HG03457 (cell line): ENCODE data around the gene CHST9.
"Not testable (repeated sequence)": the region's sequence is repeated elsewhere in the genome, so short reads cannot be mapped to it uniquely, and the experiment has no call there.

Experiments used
- ATAC-seq: cut with Tn5 transposase; IDR thresholded peaks from one replicate; pipeline ENCODE4 v1.9.1; 2021; ENCODE audit warnings: moderate number of reproducible peaks; ENCODE audit not compliant: unreplicated experiment

CHST9 gene

GRCh38 chr18:27185025-27185763 is at the start of gene CHST9:
Gene CHST9 (minus strand): TSS chr18:27185308. CDS start chr18:27142809, 42,499 bp downstream.
- no peak for ATAC-seq

GRCh38 chr18:27232355-27232754 is 47.2 kb upstream of the CHST9 start:
- not testable (repeated sequence) for ATAC-seq

- ATAC-seq = not testable (repeated sequence)
These were observed 46.6 kb upstream of the CHST9 start for GRCh38 chr18:27231671-27232070.

- ATAC-seq = not testable (repeated sequence)
These were observed 46.1 kb upstream of the CHST9 start for GRCh38 chr18:27231221-27231620.

- ATAC-seq = no peak
These were observed 42.6 kb upstream of the CHST9 start for GRCh38 chr18:27227721-27228120.

- ATAC-seq = no peak
These were observed 41.5 kb upstream of the CHST9 start for GRCh38 chr18:27226556-27227075.

- no peak for ATAC-seq
These were observed 40.9 kb upstream of the CHST9 start for GRCh38 chr18:27225947-27226481.

- no peak for ATAC-seq
These were observed 38.6 kb upstream of the CHST9 start for GRCh38 chr18:27223526-27224291.

GRCh38 chr18:27214831-27215230 is 29.7 kb upstream of the CHST9 start:
- ATAC-seq = no peak

- no peak for ATAC-seq
These were observed 28.1 kb upstream of the CHST9 start for GRCh38 chr18:27213123-27213717.

GRCh38 chr18:27211569-27211968 is 26.5 kb upstream of the CHST9 start:
- no peak for ATAC-seq

GRCh38 chr18:27206411-27206810 is 21.3 kb upstream of the CHST9 start:
- no peak for ATAC-seq

- ATAC-seq = no peak
These were observed 17.6 kb upstream of the CHST9 start for GRCh38 chr18:27202741-27203140.

- ATAC-seq = no peak
These were observed 12.9 kb upstream of the CHST9 start for GRCh38 chr18:27198036-27198435.

- ATAC-seq = no peak
These were observed 3.2 kb upstream of the CHST9 start for GRCh38 chr18:27188309-27188708.

- ATAC-seq = no peak
These were observed 789 bp upstream of the CHST9 start for GRCh38 chr18:27185897-27186296.

GRCh38 chr18:27184115-27185024 is 738 bp downstream of the CHST9 start:
- no peak for ATAC-seq

- no peak for ATAC-seq
These were observed 3.4 kb downstream of the CHST9 start for GRCh38 chr18:27181726-27182125.

GRCh38 chr18:27178424-27178823 is 6.7 kb downstream of the CHST9 start:
- ATAC-seq = no peak

- ATAC-seq = no peak
These were observed 9.2 kb downstream of the CHST9 start for GRCh38 chr18:27175914-27176313.
